A673 (cell line): ENCODE measurements around the gene MAP7D2.
"Not testable (repeated sequence)": the region's sequence is repeated elsewhere in the genome, so short reads cannot be mapped to it uniquely, and the experiment has no call there.

Experiments
- CTCF ChIP-seq: fragments of 300-800, 200-600 bp; sonication (generic); conservative IDR thresholded peaks from 2 replicates; pipeline ENCODE4 v1.5.1; 2017; ENCODE audit warnings: low read depth, mild to moderate bottlenecking, antibody characterized with exemption, low read length, moderate library complexity, mixed read lengths
- EZH2 ChIP-seq: fragments of 200-600 bp; sonication (generic); IDR thresholded peaks from 2 replicates; pipeline ENCODE4 v1.6.1; 2017; ENCODE audit warnings: borderline replicate concordance, low read depth, mild to moderate bottlenecking, mixed read lengths, antibody characterized with exemption, low read length; ENCODE audit not compliant: poor library complexity, severe bottlenecking

GRCh38 chrX:20162516-20162915 is 45.8 kb upstream of the MAP7D2 start:
- not testable (repeated sequence) for TF ChIP-seq CTCF, EZH2
